Caco-2 (cell line): ENCODE data around the gene GAS2L1. TPM values are rescaled to one million over a fixed set of nuclear protein-coding genes. Genes with fewer than 3 reads are reported as not detected.

Source experiments
- BruUV-seq: library from RNA; stranded (reverse); fragments of 400-500 nt; replicated peaks from 2 replicates; lab custom pipeline; 2021; lab: Mats Ljungman, UMichigan
- CTCF ChIA-PET: fragments of 300-600 bp; sonication (Branson Sonifier 250); formaldehyde crosslinking; loops from one replicate; lab custom pipeline; 2022; ENCODE audit warnings: antibody characterized with exemption; lab: Charles Lee
- POLR2A ChIA-PET: fragments of 300-600 bp; sonication (Branson Sonifier 250); formaldehyde crosslinking; loops from one replicate; lab custom pipeline; 2022; ENCODE audit warnings: antibody characterized with exemption; lab: Charles Lee
- DNase-seq, 2 experiments: peaks; one replicate each; pipeline versions ENCODE4 v3.0.0 to v3.0.0-alpha.2; 2020 to 2022
- H3K27me3 ChIP-seq: replicated peaks from 2 replicates; pipeline ENCODE4 v1.6.0; 2011; ENCODE audit warnings: low read length; ENCODE audit not compliant: control insufficient read depth, insufficient read depth
- H3K36me3 ChIP-seq: 2 replicates; pipeline ENCODE4 v1.5.1; 2011; ENCODE audit warnings: low read length; ENCODE audit not compliant: control insufficient read depth, insufficient read depth
- H3K4me1 ChIP-seq: fragments of 250-450 bp; sonication (Bioruptor Pico); 2 replicates; pipeline ENCODE4 v1.5.1; 2020; ENCODE audit warnings: mild to moderate bottlenecking
- H3K4me3 ChIP-seq: 2 replicates; pipeline ENCODE4 v1.5.1; 2011; ENCODE audit warnings: low read depth, mild to moderate bottlenecking, control low read depth, low read length
- H3K9me3 ChIP-seq: fragments of 250-450 bp; sonication (Bioruptor Pico); 2 replicates; pipeline ENCODE4 v1.5.1; 2020; ENCODE audit warnings: mild to moderate bottlenecking, moderate library complexity
- H3K27ac Mint-ChIP-seq: one replicate; pipeline ENCODE4 v1.8.0; 2022; ENCODE audit warnings: mixed read lengths; ENCODE audit not compliant: unreplicated experiment
- H3K27me3 Mint-ChIP-seq: one replicate; pipeline ENCODE4 v1.8.0; 2022; ENCODE audit warnings: mixed read lengths; ENCODE audit not compliant: insufficient read depth, unreplicated experiment
- H3K36me3 Mint-ChIP-seq: one replicate; pipeline ENCODE4 v1.8.0; 2022; ENCODE audit warnings: mild to moderate bottlenecking, mixed read lengths; ENCODE audit not compliant: insufficient read depth, unreplicated experiment
- H3K4me1 Mint-ChIP-seq: one replicate; pipeline ENCODE4 v1.8.0; 2022; ENCODE audit warnings: low read depth, mixed read lengths; ENCODE audit not compliant: unreplicated experiment
- H3K4me3 Mint-ChIP-seq: one replicate; pipeline ENCODE4 v1.8.0; 2022; ENCODE audit warnings: mild to moderate bottlenecking, moderate library complexity, mixed read lengths; ENCODE audit not compliant: unreplicated experiment
- H3K9me3 Mint-ChIP-seq: one replicate; pipeline ENCODE4 v1.8.0; 2022; ENCODE audit warnings: mixed read lengths; ENCODE audit not compliant: unreplicated experiment
- CTCF ChIP-seq, 2 experiments: fragments of 200-600 bp in 1 of 2; IDR thresholded peaks; 1 replicate in 1 of 2; 2 replicates in 1 of 2; pipeline versions ENCODE4 v1.5.1 to v1.8.0; 2011 to 2022; ENCODE audit warnings: antibody characterized with exemption in 1 of 2, control low read depth in 1 of 2, inconsistent platforms in 1 of 2, low read depth in 1 of 2, low read length in 1 of 2, mild to moderate bottlenecking in 1 of 2, moderate library complexity in 1 of 2; ENCODE audit not compliant: insufficient read depth in 1 of 2, severe bottlenecking in 1 of 2, unreplicated experiment in 1 of 2
- intact Hi-C: fragments of 100-400 bp; cut with micrococcal nuclease; formaldehyde crosslinking; loops from one replicate; pipeline ENCODE4 v1.10.0; 2022; ENCODE audit not compliant: unreplicated experiment
- total RNA-seq: library from RNA; stranded (reverse); gene quantifications from 2 replicates; pipeline ENCODE4 v1.2.3, GENCODE V29; 2022

Gene GAS2L1
- total RNA-seq, 1 experiment from 2014 or later: 20.4 TPM

GRCh38 chr22:29313576-29314466, 7.4 kb downstream of the GAS2L1 start:
- Mint-ChIP-seq H3K36me3 (peaks cover 14% of the 10 kb centered on the region), H3K27ac (no peak overlapping the region), H3K4me1 (peaks cover 12% of the 10 kb centered on the region), H3K9me3 (no peaks in the 10 kb centered on the region), H3K27me3 (peaks cover 12% of the 10 kb centered on the region), H3K4me3 (peak overlapping the region; percentile 62)
- 0 out of 2 replicates have a peak, but pooled peaks cover 1% of the 10 kb centered on the region for H3K36me3 ChIP-seq
- intact Hi-C loops: no loop called here
- no peak for TF ChIP-seq CTCF (IDR thresholded peaks at IDR 0.05; ENCODE audit: insufficient read depth in 1 of 2, low read depth in 1 of 2, low read length in 1 of 2, severe bottlenecking in 1 of 2, unreplicated experiment in 1 of 2)
- H3K4me3 ChIP-seq: peak overlapping the region; percentile 36; the same call in 1 of the 2 replicates
- no peaks in the 10 kb centered on the region for H3K9me3 ChIP-seq
- H3K4me1 ChIP-seq: peaks cover 35% of the 10 kb centered on the region
- no peaks in the 10 kb centered on the region; the same call in none of the 2 replicates for H3K27me3 ChIP-seq
- no TSS peak for BruUV-seq
- POLR2A ChIA-PET: no interaction called here
- DNase-seq: peak; percentile 34 to 35
- CTCF ChIA-PET: no interaction called here

- Mint-ChIP-seq H3K36me3 (peaks cover 14% of the 10 kb centered on the region), H3K27ac (no peak overlapping the region), H3K9me3 (no peaks in the 10 kb centered on the region), H3K4me1 (peaks cover 12% of the 10 kb centered on the region), H3K4me3 (peak overlapping the region; percentile 62), H3K27me3 (peaks cover 12% of the 10 kb centered on the region)
- Histone ChIP-seq H3K36me3 (0 out of 2 replicates have a peak, but pooled peaks cover 1% of the 10 kb centered on the region), H3K27me3 (no peaks in the 10 kb centered on the region; the same call in none of the 2 replicates), H3K4me3 (peak overlapping the region; percentile 36), H3K9me3 (no peaks in the 10 kb centered on the region), H3K4me1 (peaks cover 26% of the 10 kb centered on the region)
- BruUV-seq: no TSS peak
- intact Hi-C loops: no loop called here
- DNase-seq: peak in 1 of 2 experiments; percentile 44
- TF ChIP-seq CTCF (IDR thresholded peaks at IDR 0.05; ENCODE audit: insufficient read depth in 1 of 2, low read depth in 1 of 2, low read length in 1 of 2, severe bottlenecking in 1 of 2, unreplicated experiment in 1 of 2): no peak
- POLR2A ChIA-PET: no interaction called here
- CTCF ChIA-PET: no interaction called here
Measured at GRCh38 chr22:29314537-29315285, 8.3 kb downstream of the GAS2L1 start.
